Measurements from ENCODE around the gene KIF7.

Gene KIF7

GRCh38 chr15:89578146-89578545 is 77.1 kb downstream of the KIF7 start:
- Histone ChIP-seq H3K9me3 (ENCODE audit: control insufficient read depth, insufficient read depth, low read length) (no peaks in the 10 kb centered on the region), H3K27me3 (ENCODE audit: control insufficient read depth, insufficient read depth, low read length) (no peaks in the 10 kb centered on the region), H3K4me3 (ENCODE audit: low read length) (peak overlapping the region; percentile 11; the same call in 1 of the 2 replicates), H3K4me1 (ENCODE audit: control insufficient read depth, insufficient read depth, low read length) (no peaks in the 10 kb centered on the region), H3K36me3 (ENCODE audit: control insufficient read depth, insufficient read depth, low read length) (peaks cover 3% of the 10 kb centered on the region; the same call in 1 of the 2 replicates), H3K27ac (ENCODE audit: low read length) (no peak overlapping the region)
- DNase-seq (ENCODE audit: low read depth, low spot score) = no peak
- no CpG with 5 or more reads among the region's 2 CpGs for WGBS (ENCODE audit: insufficient coverage, insufficient read length)

Measured in iPS DF 6.9 (cell line).